ENCODE results near the gene GATA5. TPM values are rescaled to one million over a fixed set of nuclear protein-coding genes. Genes with fewer than 3 reads are reported as not detected.

Gene GATA5
- total and polyA plus RNA-seq, 2 donors (not counting 3 experiments of a cell fraction or from before 2014, with no cell fraction given) = not detected

GRCh38 chr20:62508641-62509051, 32.9 kb upstream of the GATA5 start:
- no TSS peak for BruUV-seq (replicated peaks)
- dilution Hi-C loops (cut with MboI; ENCODE audit: extremely low pct_ligation_motif_present, low sequenced_read_pairs) (no loop called here), intact Hi-C loops (cut with micrococcal nuclease) (no loop called here)
- no peak overlapping the region for H3K27ac ChIP-seq (ENCODE audit: insufficient read depth, low read depth, low read length)
- H3K4me3 ChIP-seq (replicated peaks in 1 of 3; ENCODE audit: insufficient read depth in 1 of 3, low read depth in 1 of 3, low read length in 3 of 3) = no peak overlapping the region
- ChIA-PET CTCF (interaction anchor here (1.1 to 2.5 kb wide), 3 partner anchors 9 to 283 kb away, joined by 4 to 7 read pairs (median 5); no protein-coding TSS in a partner anchor), POLR2A (no interaction called here)
- H3K4me2 ChIP-seq (ENCODE audit: insufficient read depth, low read length) = no peak overlapping the region
- H3K9me1 ChIP-seq (replicated peaks; ENCODE audit: control insufficient read depth, extremely low read depth, insufficient read depth, low read length) = no peaks in the 10 kb centered on the region
- H3K27me3 ChIP-seq (ENCODE audit: control insufficient read depth in 2 of 2, insufficient read depth in 2 of 2, low read length in 2 of 2) = peaks cover 0 to 2% of the 10 kb centered on the region in 2 experiments
- no peaks in the 10 kb centered on the region for H4K20me1 ChIP-seq (replicated peaks; ENCODE audit: control insufficient read depth, extremely low read depth, insufficient read depth, low read length)
- no peak for DNase-seq (ENCODE audit: low read depth, low spot score)
- FAIRE-seq = no peak
- no peaks in the 10 kb centered on the region for H3K79me2 ChIP-seq (ENCODE audit: control insufficient read depth, insufficient read depth, low read length)
- no peaks in the 10 kb centered on the region for H3K36me3 ChIP-seq (ENCODE audit: control insufficient read depth in 2 of 2, extremely low read depth in 1 of 2, insufficient read depth in 2 of 2, low read length in 2 of 2)
- no peak overlapping the region for H2AFZ ChIP-seq (ENCODE audit: low read depth, low read length)
- no peaks in the 10 kb centered on the region for H3K4me1 ChIP-seq (ENCODE audit: control insufficient read depth, extremely low read depth, insufficient read depth, low read length)
- H3K9me3 ChIP-seq (replicated peaks; ENCODE audit: control insufficient read depth, insufficient read depth, low read length) = no peaks in the 10 kb centered on the region
- H3K9ac ChIP-seq (replicated peaks; ENCODE audit: extremely low read depth, insufficient read depth, low read length) = no peak overlapping the region
- TF ChIP-seq MAX (IDR thresholded peaks at IDR 0.05; ENCODE audit: insufficient read depth, insufficient read length) (no peak), FOS (IDR thresholded peaks at IDR 0.05; ENCODE audit: borderline replicate concordance, insufficient read depth, low read length) (no peak), EZH2 (IDR thresholded peaks at IDR 0.05; ENCODE audit: borderline replicate concordance, low read depth, low read length, severe bottlenecking) (no peak), JUN (IDR thresholded peaks at IDR 0.05; ENCODE audit: borderline replicate concordance, insufficient read depth, insufficient read length, low read depth) (no peak), POLR2A (IDR thresholded peaks at IDR 0.05; ENCODE audit: low read depth, low read length) (no peak), MYC (IDR thresholded peaks at IDR 0.05; ENCODE audit: low read depth, low read length) (no peak), GATA2 (IDR thresholded peaks at IDR 0.05; ENCODE audit: insufficient read depth, insufficient read length, low read depth, low read length) (no peak), CTCF (IDR thresholded peaks at IDR 0.05; ENCODE audit: extremely low read depth in 1 of 2, insufficient read depth in 1 of 2, low read depth in 1 of 2, low read length in 2 of 2) (no peak), POLR2AphosphoS5 (IDR thresholded peaks at IDR 0.05; ENCODE audit: insufficient read depth, low read depth, low read length) (no peak)

Measured in endothelial cell of umbilical vein (primary cell).